DOHH2 (cell line): ENCODE measurements around the gene ZSCAN5B.

Experiments
- H3F3A ChIP-seq: fragments of 200-600 bp; sonication (generic), shearing (Covaris generic); 2 replicates; pipeline ENCODE4 v1.6.0; 2016; ENCODE audit warnings: antibody characterized with exemption, mild to moderate bottlenecking; ENCODE audit not compliant: control insufficient read depth, insufficient read depth
- H3K27ac ChIP-seq: fragments of 200-600 bp; sonication (generic); 2 replicates; pipeline ENCODE4 v1.5.1; 2014; ENCODE audit warnings: low read depth, mild to moderate bottlenecking, low read length, moderate library complexity
- H3K27me3 ChIP-seq: fragments of 200-600 bp; sonication (generic); 2 replicates; pipeline ENCODE4 v1.6.1; 2014; ENCODE audit warnings: mild to moderate bottlenecking, low read length, mixed read lengths; ENCODE audit not compliant: control insufficient read depth
- H3K36me3 ChIP-seq: fragments of 200-600 bp; sonication (generic); 2 replicates; pipeline ENCODE4 v1.6.1; 2014; ENCODE audit warnings: mild to moderate bottlenecking, low read length, moderate library complexity, mixed read lengths; ENCODE audit not compliant: control insufficient read depth
- H3K4me1 ChIP-seq: fragments of 200-600 bp; sonication (generic); 2 replicates; pipeline ENCODE4 v1.6.1; 2014; ENCODE audit warnings: mild to moderate bottlenecking, low read length, mixed read lengths; ENCODE audit not compliant: control insufficient read depth
- H3K4me2 ChIP-seq: fragments of 200-600 bp; sonication (generic); 2 replicates; pipeline ENCODE4 v1.6.0; 2014; ENCODE audit warnings: mild to moderate bottlenecking, low read length, moderate library complexity
- H3K4me3 ChIP-seq: fragments of 200-600 bp; sonication (generic); 2 replicates; pipeline ENCODE4 v1.5.1; 2014; ENCODE audit warnings: mild to moderate bottlenecking, low read length, mixed read lengths
- H3K79me2 ChIP-seq: fragments of 200-600 bp; sonication (generic); 2 replicates; pipeline ENCODE4 v1.6.1; 2014; ENCODE audit warnings: mild to moderate bottlenecking, low read length, mixed read lengths; ENCODE audit not compliant: control insufficient read depth
- H3K9me2 ChIP-seq: fragments of 200-600 bp; sonication (generic); replicated peaks from 2 replicates; pipeline ENCODE4 v1.6.1; 2014; ENCODE audit warnings: mild to moderate bottlenecking, low read length, mixed read lengths; ENCODE audit not compliant: control insufficient read depth
- H3K9me3 ChIP-seq: fragments of 200-600 bp; sonication (generic); 2 replicates; pipeline ENCODE4 v1.6.1; 2014; ENCODE audit warnings: antibody characterized with exemption, low read length, mixed read lengths; ENCODE audit not compliant: control insufficient read depth, insufficient read depth
- H4K20me1 ChIP-seq: fragments of 200-600 bp; sonication (generic); 2 replicates; pipeline ENCODE4 v1.6.0; 2014; ENCODE audit warnings: low read depth, mild to moderate bottlenecking, antibody characterized with exemption, low read length, moderate library complexity; ENCODE audit not compliant: control insufficient read depth, insufficient read depth
- EZH2phosphoT487 ChIP-seq: fragments of 200-600 bp; sonication (generic); IDR thresholded peaks from 2 replicates; pipeline ENCODE4 v1.6.1; 2017; ENCODE audit warnings: borderline replicate concordance, mild to moderate bottlenecking, antibody characterized with exemption, low read length, moderate library complexity, mixed read lengths
- TF ChIP-seq, protein P1 (sequence below): fragments of 200-600 bp; sonication (generic); IDR thresholded peaks from one replicate; pipeline ENCODE4 v1.5.1; 2014; ENCODE audit warnings: antibody characterized with exemption, mild to moderate bottlenecking, low read depth, low read length; ENCODE audit not compliant: poor library complexity, severe bottlenecking

The ZSCAN5B gene

DNA sequence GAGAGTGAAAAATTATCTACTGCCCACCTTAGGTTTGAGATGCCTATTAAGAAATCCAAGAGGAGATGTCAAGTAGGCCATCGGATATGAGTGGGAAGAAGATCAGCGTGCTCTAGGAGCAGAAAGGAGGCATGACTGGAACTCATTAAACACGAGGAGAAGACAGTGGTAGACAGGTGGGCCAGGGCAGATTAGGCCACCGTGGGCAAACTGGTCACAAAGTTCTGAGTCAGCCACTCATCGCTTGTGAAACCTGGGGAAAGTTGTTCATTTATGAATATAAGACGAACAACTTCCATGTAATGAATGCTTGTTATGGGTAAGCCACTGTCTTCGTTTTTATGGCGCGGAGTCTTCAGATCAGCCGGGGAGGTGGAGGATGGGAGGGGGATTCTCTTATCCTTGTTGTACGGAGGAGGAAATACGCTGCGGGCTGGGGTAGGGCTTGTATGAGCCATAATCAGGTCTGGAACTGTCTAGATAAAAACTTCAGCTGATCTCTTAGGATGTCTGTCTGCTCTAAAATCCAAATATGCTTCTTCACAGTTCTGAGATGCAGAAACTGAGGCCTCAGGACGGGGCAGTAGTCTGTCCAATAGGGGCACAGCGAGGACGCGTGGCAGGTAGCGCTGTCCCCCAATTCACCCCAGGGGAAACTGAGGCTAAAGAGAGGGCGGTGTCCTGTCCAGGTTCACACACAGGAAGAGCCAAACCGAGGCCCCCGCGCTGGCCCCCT is 57.6 kb downstream of the ZSCAN5B start:
- Histone ChIP-seq H4K20me1 (no peaks in the 10 kb centered on the region), H3K27me3 (no peaks in the 10 kb centered on the region), H3K9me3 (no peaks in the 10 kb centered on the region), H3K36me3 (no peaks in the 10 kb centered on the region), H3K4me3 (peak overlapping the region; percentile 90), H3K4me2 (peak overlapping the region; percentile 87), H3K79me2 (peaks cover 42% of the 10 kb centered on the region), H3K9me2 (no peaks in the 10 kb centered on the region), H3K4me1 (peaks cover 18% of the 10 kb centered on the region), H3K27ac (peak overlapping the region; percentile 40), H3F3A (no peaks in the 10 kb centered on the region)
- TF ChIP-seq EZH2phosphoT487: no peak
- TF ChIP-seq, protein P1, sequence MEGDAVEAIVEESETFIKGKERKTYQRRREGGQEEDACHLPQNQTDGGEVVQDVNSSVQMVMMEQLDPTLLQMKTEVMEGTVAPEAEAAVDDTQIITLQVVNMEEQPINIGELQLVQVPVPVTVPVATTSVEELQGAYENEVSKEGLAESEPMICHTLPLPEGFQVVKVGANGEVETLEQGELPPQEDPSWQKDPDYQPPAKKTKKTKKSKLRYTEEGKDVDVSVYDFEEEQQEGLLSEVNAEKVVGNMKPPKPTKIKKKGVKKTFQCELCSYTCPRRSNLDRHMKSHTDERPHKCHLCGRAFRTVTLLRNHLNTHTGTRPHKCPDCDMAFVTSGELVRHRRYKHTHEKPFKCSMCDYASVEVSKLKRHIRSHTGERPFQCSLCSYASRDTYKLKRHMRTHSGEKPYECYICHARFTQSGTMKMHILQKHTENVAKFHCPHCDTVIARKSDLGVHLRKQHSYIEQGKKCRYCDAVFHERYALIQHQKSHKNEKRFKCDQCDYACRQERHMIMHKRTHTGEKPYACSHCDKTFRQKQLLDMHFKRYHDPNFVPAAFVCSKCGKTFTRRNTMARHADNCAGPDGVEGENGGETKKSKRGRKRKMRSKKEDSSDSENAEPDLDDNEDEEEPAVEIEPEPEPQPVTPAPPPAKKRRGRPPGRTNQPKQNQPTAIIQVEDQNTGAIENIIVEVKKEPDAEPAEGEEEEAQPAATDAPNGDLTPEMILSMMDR: no peak
